Heart right ventricle (tissue), 16 donors: ENCODE measurements around the gene CSTF2T. TPM values are rescaled to one million over a fixed set of nuclear protein-coding genes. Genes with fewer than 3 reads are reported as not detected.

Experiments used
- ATAC-seq, 8 donors: fragments of 200-7000 bp; cut with Tn5 transposase; one replicate each; pipeline ENCODE4 v1.9.1; 2020; ENCODE audit warnings: mild to moderate bottlenecking in 8 of 8, moderate library complexity in 8 of 8, moderate number of reproducible peaks in 1 of 8
- DNase-seq, 2 donors: peaks; one replicate each; pipeline ENCODE4 v3.0.0-alpha.2; 2020
- H3K27ac ChIP-seq, 10 donors: fragments of 200-600 bp; sonication (generic) in 2 of 10; one replicate each; pipeline versions ENCODE4 v1.5.0 to v1.8.0; 2020 to 2022; ENCODE audit warnings: mild to moderate bottlenecking in 3 of 10
- H3K27me3 ChIP-seq, 7 donors: fragments of 200-600 bp; one replicate each; pipeline ENCODE4 v1.8.0; 2021 to 2022; ENCODE audit warnings: mild to moderate bottlenecking in 2 of 7
- H3K36me3 ChIP-seq, 9 donors: fragments of 200-600 bp; sonication (generic) in 1 of 9; one replicate each; pipeline versions ENCODE4 v1.5.0 to v1.8.0; 2020 to 2022; ENCODE audit warnings: mild to moderate bottlenecking in 2 of 9
- H3K4me1 ChIP-seq, 9 donors: fragments of 200-600 bp; sonication (generic) in 1 of 9; one replicate each; pipeline versions ENCODE4 v1.5.0 to v1.8.0; 2020 to 2022; ENCODE audit warnings: mild to moderate bottlenecking in 4 of 9
- H3K4me3 ChIP-seq, 10 donors: fragments of 200-600 bp; sonication (generic) in 2 of 10; one replicate each; pipeline versions ENCODE4 v1.5.0 to v1.8.0; 2020 to 2022; ENCODE audit warnings: mild to moderate bottlenecking in 7 of 10, moderate library complexity in 2 of 10
- H3K9me3 ChIP-seq, 11 donors: fragments of 200-600 bp in 10 of 11; sonication (generic) in 2 of 11; one replicate each; pipeline versions ENCODE4 v1.5.0 to v1.8.0; 2013 to 2022; ENCODE audit warnings: mild to moderate bottlenecking in 2 of 11, control low read depth in 1 of 11, moderate library complexity in 1 of 11
- CTCF ChIP-seq, 9 donors: fragments of 200-600 bp; sonication (generic) in 2 of 9; IDR thresholded peaks; one replicate each; pipeline versions ENCODE4 v1.5.0 to v1.8.0; 2021 to 2022; ENCODE audit warnings: antibody characterized with exemption in 9 of 9, mild to moderate bottlenecking in 5 of 9, moderate library complexity in 1 of 9
- WGBS, 2 donors: extraction: QIAGEN DNeasy Blood & Tissue Kit; methylation state at CpG; one replicate each; pipeline ENCODE4 v1.1.7; 2013; ENCODE audit warnings: inconsistent platforms in 1 of 2; 5-methylcytosine and 5-hydroxymethylcytosine counted together
- intact Hi-C, 10 donors: fragments of 100-400 bp; cut with DNase I; formaldehyde crosslinking; loops; one replicate each; pipeline versions ENCODE4 v1.11.1 to v1.14.2; 2022
- polyA plus RNA-seq, 2 donors: library from polyadenylated mRNA; stranded (reverse); fragments of 200-250 nt; gene quantifications; one replicate each; pipeline ENCODE4 v1.2.3, GENCODE V29; 2013
- total RNA-seq, 10 donors: library from RNA; stranded (reverse); fragmentation: NEBNext Ultra II Directional in 3 of 10; extraction: Animal tissue kit (Norgen Biotek cat#: 25700) in 3 of 10; gene quantifications; one replicate each; pipeline versions ENCODE4 v1.2.1 to v1.2.4, GENCODE V29; 2021 to 2023
- donor health status: Arrhythmogenic right ventricular cardiomyopathy.
- donor health status: ischemic (EF 13 %, LVEDD 7.1; RV severe dilation, severe dysfunction).
- donor health status: healthy with polysubstance abuse.
- donor health status: DM: no; HTN: yes; CAD: no.
- donor health status: DM: no; HTN: no; CAD: no.
- donor health status: ischemic (EF 25% LVEDD 6.9; RV normal size, moderate dysfunction).
- donor health status: ischemic (EF 25% LVEDD 5.7; RV mildly dilated, moderate dysfunction).
- donor health status: healthy.
- donor health status: DM: yes; HTN: yes; CAD: no.
- donor health status: Ischemic cardiomyopathy.
- donor health status: ischemic (EF 35%, LVEDD 5.7; RV mildly dilated, moderate dysfunction).
- donor health status: nonischemic (EF 11% LVEDD 7.7; RV severe dilation, severe dysfunction).
- donor health status: DM: yes; HTN: yes; CAD: no.
- donor health status: PGD.
- donor health status: ischemic (EF 29% LVEDD 5.4; RV normal size, mild dysfunction).
- donor health status: nonischemic (EF 23%, LVEDD 6.1; RV moderate dilation, normal function).

CSTF2T gene
- total and polyA plus RNA-seq, 12 donors: 9.4 to 31.6 (median 22.9) TPM

GRCh38 chr10:51745397-51745796, 46.0 kb upstream of the CSTF2T start:
- Histone ChIP-seq H3K36me3 (no peaks in the 10 kb centered on the region), H3K27me3 (no peaks in the 10 kb centered on the region), H3K4me3 (no peak overlapping the region), H3K4me1 (peaks cover 0 to 12% (median 0%) of the 10 kb centered on the region in 9 donors), H3K9me3 (no peaks in the 10 kb centered on the region), H3K27ac (no peak overlapping the region)
- no peak for TF ChIP-seq CTCF (IDR thresholded peaks at IDR 0.05)
- DNase-seq (no peak), ATAC-seq (no peak)
- intact Hi-C loops: no loop called here
- 91 to 96% methylated on average over 2 of the region's 2 CpGs for WGBS, 2 donors

GRCh38 chr10:51744235-51745000, 45.0 kb upstream of the CSTF2T start:
- H3K9me3 ChIP-seq: no peaks in the 10 kb centered on the region
- no peak overlapping the region for H3K4me3 ChIP-seq
- no peaks in the 10 kb centered on the region for H3K36me3 ChIP-seq
- TF ChIP-seq CTCF (IDR thresholded peaks at IDR 0.05): no peak
- no peak overlapping the region for H3K27ac ChIP-seq
- no peaks in the 10 kb centered on the region for H3K27me3 ChIP-seq
- WGBS, 2 donors: 86 to 89% methylated on average over 6 of the region's 6 CpGs
- no peak for ATAC-seq
- intact Hi-C loops: no loop called here
- no peak for DNase-seq
- H3K4me1 ChIP-seq: peaks cover 0 to 12% (median 0%) of the 10 kb centered on the region in 9 donors

- Histone ChIP-seq H3K9me3 (no peaks in the 10 kb centered on the region), H3K27me3 (no peaks in the 10 kb centered on the region), H3K27ac (no peak overlapping the region), H3K4me1 (peaks cover 0 to 12% (median 0%) of the 10 kb centered on the region in 9 donors), H3K4me3 (no peak overlapping the region), H3K36me3 (no peaks in the 10 kb centered on the region)
- WGBS, 2 donors: 48 to 54% methylated on average over 6 of the region's 6 CpGs
- peak in 1 of 8 donors; percentile 62 for ATAC-seq
- intact Hi-C loops: no loop called here
- TF ChIP-seq CTCF (IDR thresholded peaks at IDR 0.05): no peak
- DNase-seq: no peak
These were observed 43.8 kb upstream of the CSTF2T start for GRCh38 chr10:51743146-51743545.

GRCh38 chr10:51733057-51733456, 33.7 kb upstream of the CSTF2T start:
- no peak for DNase-seq

More at GRCh38 chr10:51733057-51733456, 33.7 kb upstream of the CSTF2T start:
- intact Hi-C loops: no loop called here
- H3K27ac ChIP-seq: no peak overlapping the region
- no peaks in the 10 kb centered on the region for H3K9me3 ChIP-seq
- no peak for ATAC-seq
- H3K4me1 ChIP-seq: peaks cover 0 to 6% (median 0%) of the 10 kb centered on the region in 9 donors
- H3K4me3 ChIP-seq: no peak overlapping the region
- H3K27me3 ChIP-seq: no peaks in the 10 kb centered on the region
- H3K36me3 ChIP-seq: no peaks in the 10 kb centered on the region
- 67 to 81% methylated on average over 1 of the region's 1 CpG for WGBS, 2 donors
- TF ChIP-seq CTCF (IDR thresholded peaks at IDR 0.05): no peak
